GM19238 (cell line): ENCODE measurements around the gene CYP3A4.
"Not testable (repeated sequence)": the region's sequence is repeated elsewhere in the genome, so short reads cannot be mapped to it uniquely, and the experiment has no call there.

ENCODE experiments used
- DNase-seq: peaks from one replicate; pipeline ENCODE4 v3.0.0; 2011; ENCODE audit warnings: low spot score; ENCODE audit not compliant: insufficient read length

Gene CYP3A4

DNA sequence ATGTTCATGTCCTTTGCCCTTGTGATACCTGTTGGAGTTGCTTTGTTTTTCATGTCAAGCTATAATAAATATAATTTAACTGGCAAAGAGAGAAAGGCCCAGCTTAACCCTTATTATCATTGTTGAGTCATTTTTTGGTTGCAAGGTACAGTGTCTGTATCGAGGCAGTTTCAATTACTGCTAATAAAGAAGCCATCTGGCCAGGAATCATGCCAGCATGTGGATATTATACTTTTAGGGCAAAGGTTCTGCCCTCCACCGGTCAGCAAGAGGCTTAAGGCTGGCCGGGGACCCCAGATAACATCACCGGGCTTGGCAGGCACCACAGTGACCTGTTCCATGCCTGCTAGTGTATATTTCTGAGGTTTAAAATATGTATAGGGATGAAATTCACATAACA is 9.0 kb upstream of the CYP3A4 start:
- no peak for DNase-seq

DNA sequence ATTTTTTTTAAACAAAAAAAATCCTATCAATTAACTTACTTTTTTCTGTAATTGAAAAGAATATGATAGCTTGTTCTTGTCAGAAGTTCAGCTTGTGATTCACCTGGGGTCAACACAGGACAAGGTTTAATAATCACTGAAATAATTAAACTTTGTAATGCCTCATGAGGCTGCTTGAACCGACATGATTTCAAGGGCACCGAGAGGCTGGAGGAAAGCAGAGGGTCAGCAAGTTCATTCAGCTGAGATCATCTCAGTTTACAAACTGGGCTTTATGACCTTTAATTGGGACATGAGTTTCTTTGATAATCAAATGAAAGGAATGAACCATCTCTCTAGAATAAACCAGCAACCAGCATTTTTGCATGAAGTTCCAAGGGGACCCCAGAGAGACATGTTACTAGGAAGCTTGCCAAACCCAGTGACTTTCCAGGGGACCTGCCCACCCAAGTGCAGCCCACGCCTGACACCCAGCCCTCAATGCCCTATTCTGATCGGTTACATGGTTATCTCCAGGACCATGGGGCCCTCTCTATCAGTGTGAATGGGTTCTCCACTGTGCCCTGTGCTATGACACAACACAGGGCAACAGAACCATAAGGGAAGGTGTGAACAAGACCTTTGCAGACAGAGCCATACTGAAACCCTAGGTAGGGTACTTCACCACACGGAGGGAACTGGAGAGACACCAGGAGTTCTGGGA is 7.8 kb upstream of the CYP3A4 start:
- no peak for DNase-seq

DNA sequence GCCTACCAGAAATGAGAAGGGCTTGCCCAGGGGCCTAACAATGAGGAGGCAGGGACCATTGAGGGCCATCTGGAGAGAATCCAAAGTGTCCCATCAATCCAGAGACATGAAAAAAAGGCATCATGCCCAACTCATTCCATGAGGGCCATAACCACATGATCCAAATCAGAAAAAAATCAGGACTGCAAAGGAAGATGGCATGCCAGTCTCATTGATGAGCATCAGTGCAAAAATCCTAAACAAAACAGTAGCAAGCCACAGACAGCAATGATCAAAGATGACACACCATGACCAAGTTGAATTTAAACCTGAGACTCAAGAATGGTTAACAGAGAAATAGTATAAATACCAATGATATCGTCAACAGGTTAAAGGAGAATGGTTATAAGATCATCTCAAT is 7.0 kb upstream of the CYP3A4 start:
- no peak for DNase-seq

DNA sequence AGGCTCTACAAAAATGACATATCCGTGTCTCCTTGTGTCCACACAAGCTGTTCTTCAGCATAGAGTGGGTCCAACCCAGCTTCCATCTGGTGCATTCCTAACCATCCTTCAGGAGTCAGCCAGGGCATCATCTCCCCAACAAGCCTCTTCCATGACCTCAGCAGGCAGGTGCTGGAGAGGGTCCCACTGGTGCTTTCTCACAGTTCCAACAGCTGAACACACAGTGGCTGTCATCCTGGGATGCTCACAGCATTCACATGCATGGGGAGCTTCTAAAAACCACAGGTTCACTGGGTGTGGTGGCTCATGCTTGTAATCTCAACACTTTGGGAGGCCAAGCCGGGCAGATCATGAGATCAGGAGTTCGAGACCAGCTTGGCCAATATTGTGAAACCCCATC is 6.4 kb upstream of the CYP3A4 start:
- DNase-seq = no peak

DNA sequence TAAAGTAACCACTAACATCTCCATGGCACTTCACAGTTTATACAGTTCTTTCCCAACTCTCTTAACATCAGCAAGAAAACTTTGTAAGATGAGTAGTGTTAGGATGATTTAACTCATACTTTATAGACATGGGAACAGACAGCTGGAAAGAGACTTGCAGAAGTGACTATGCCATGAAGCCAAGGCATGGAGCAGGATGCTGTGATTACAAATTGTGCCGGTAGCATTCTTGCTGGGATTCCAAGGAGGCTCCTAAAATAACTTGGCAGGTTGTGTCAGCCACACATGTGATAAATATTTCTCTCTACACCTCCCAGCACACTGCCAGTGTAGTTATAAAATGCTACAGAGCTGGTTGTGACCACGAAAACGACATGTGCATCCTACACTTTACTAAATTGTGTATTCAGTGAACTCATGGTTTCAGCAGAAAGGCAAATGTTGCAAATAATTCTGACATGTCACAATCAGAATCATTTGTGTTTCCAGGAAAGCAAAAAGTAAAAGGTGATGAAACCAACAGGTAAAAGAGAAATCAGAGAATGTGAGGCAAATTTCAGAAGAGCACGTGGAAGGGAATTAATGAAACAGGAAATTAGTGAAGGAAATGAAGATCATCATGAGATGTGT is 5.6 kb upstream of the CYP3A4 start:
- DNase-seq = no peak

DNA sequence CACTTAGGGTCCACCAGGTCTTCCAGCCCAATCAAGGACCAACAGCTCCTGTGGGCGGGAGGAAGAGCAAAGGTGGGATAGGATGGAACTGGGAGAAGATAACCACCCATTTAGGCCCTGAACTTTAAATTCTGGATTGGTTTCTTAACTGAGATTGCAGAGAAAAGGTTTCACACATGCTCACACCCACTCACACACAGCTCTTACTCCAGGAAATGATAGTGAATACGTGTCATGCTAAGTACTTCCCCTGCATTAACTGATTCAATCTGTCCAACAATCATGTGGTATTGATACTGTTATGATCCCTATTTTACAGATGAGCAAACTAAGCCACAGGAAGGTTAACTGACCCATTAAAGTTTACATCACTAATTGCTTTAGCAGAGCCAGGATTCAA is 4.6 kb upstream of the CYP3A4 start:
- no peak for DNase-seq

DNA sequence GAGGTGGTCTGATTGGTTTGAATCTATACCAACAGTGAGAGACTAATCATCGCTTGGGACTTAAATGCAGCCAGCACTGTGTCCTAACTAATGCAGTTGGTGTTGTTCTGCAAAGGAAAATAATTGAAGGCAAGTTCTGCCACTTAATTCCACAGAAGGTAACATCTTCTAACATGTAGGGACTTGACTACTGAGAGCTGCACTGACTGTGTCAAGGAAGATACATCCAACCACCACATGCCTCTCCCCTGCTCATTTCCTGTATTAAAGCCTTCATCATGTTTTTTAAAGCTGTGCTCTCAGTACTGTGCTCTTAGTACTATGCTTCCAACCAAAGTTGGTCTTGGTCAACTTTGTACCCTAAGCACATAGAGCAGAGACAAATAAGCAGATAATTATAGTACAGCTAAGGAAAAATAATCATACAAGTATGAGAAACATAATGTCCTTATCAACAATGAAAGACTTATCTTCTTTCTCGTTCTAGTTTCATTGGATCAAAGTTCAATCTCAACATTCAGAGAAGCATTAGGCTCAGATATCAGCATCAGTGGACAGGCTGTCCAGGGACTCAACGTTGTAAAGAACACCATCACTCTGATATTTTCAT is 2.8 kb upstream of the CYP3A4 start:
- no peak for DNase-seq

DNA sequence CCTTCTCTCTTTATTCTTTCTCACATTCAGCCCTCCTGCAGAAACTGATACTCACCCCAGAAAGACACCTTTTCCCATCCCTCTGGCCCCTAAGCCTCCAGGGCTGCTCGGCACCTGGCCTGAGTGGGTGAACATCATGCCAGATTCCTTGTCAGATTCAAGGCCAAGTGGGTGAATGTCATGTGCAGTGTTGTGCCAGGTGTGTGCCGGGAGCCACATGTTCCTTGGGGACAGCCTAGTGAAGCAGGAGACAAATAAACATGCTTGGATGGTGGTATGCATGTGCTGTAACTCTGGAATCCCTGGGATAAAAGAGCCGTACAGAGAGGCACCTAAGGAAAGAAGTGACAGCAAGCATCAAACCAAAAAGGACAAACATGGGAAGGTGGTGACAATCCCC is 1.7 kb upstream of the CYP3A4 start:
- not testable (repeated sequence) for DNase-seq

DNA sequence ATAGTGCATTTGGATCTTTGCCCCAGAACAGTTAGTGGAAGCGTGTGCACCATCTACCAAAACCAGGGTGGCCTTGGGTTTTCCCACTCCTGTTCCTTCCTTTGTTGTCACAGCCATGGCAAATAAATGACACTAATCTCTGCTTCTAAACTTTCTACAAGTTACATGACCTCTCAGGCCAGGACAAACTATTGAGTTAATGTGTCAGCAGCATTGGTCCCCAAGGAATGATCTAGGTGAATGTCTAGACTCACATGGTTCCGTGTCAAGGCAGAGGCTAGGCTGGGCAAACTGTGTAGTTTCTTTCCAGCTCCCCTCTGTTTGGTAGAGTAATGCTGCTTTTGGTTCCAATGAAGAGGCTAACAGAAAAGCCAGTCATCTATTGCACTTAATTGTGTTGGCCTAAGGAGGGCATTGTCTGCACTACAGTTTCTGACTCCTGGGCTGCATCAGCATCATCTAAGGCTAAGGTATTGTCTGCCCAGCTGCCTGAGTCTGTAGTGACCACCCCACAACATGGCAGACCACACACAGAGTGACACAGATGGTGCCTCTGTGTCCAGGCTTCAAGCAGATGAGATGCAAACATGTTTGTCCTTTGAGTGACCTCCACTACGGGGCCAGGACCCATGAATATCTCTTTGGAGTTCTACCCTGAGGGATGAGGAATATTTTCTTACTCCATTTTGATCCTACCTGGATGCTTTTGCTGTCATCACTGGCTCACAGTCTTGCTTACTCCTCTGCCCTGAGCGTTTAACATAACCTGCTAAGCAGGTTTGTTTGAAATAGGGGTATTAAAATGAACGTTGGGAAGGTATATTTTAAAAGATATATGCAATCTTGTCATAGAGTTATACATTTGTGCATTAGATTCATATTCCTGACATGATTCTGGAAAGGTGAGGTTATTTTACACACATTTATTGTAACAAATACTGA is 1.7 kb downstream of the CYP3A4 start:
- DNase-seq = no peak

DNA sequence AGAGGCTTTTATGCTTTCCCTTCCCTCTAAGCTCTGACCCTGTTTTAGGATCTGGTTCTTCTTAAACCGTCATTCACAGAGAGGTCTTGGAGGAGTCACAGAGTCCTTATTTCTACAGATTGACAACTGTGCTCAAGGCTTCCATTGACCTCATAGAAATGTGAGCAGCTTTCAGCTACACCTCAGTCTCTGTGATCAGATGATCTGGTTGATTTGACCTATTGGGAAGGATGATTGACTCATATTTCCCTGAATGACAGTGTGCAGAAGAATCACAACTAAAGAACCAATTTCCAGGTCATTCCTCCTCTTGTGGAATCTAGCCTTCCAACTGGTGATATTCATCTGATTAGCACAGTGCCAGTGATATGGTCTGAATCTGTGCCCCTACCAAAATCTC is 3.4 kb downstream of the CYP3A4 start:
- no peak for DNase-seq

DNA sequence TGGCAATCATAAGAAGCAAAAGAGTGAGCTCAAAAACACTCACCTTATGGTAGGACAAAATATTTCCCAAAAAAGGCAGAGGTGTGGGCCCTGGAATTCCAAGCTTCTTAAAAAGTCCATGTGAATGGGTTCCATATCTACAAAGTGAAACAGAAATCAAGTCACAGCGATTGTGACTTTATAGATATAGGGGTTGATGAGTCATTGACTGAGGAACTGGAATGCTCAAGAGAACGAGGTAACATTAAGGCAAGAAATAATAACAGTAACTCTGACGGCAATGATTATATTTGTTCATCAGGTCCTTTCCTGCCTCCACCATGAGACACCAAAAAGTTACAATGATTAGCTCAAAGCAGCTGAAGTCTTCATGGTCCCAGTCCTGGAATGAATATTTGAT is 4.0 kb downstream of the CYP3A4 start:
- no peak for DNase-seq

DNA sequence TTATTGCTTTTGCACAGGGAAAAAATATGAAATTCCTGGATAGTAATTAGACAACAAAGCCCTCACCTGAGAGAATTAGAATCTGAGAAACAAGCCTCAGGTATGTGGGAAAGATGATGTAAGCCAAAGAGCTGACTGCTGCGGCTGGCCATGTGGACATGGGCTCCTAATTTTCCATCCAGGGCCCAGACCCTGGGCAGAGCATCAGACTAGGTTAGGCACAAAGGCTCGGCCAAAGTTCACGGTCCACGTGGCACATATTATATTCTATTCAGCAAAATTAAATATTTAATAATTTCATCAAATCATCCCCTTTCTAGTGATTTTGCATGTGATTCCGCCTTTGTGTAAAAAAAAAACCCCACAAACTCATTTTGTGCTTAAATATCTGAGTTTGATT is 5.1 kb downstream of the CYP3A4 start:
- DNase-seq = no peak

DNA sequence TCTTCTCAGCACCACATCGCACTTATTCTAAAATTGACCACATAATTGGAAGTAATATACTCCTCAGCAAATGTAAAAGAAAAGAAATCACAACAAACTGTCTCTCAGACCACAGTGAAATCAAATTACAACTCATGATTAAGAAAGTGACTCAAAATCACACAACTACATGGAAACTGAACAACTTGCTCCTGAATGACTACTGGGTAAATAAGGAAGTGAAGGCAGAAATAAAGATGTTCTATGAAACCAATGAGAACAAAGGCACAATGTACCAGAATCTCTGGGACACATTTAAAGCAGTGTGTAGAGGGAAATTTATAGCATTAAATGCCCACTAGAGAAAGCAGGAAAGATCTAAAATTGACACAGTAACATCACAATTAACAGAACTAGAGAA is 10.6 kb downstream of the CYP3A4 start:
- DNase-seq = not testable (repeated sequence)

DNA sequence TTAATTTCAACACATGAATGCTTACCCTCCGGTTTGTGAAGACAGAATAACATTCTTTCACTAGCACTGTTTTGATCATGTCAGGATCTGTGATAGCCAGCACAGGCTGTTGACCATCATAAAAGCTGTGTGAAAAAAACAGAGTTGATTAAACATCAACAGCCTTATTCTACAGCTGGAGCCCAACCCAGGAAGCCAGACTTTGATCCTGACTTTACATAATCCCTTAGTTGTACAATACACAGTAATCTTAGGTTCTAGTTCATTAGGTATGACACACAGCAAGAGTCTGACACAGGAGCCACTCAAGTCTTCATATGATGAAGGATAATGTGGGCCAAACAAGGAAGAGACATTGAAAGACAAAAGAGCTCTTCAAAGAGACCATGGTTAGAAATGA is 11.4 kb downstream of the CYP3A4 start:
- no peak for DNase-seq

DNA sequence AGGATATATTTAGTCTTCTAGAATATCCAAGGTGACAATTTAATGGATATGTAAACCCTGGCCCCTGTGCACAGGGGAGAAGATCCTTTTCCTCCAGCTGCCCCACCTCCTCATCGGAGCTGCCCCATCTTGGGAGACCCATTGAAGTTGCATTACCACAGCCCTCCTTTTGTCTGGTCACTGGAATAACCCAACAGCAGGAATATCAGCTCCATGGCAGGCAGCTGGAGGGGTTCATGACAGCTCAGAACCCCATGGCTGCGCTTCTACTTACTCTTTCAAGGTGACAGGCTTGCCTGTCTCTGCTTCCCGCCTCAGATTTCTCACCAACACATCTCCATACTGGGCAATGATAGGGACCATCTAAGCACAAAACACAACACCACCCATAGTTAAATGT is 14.5 kb downstream of the CYP3A4 start:
- DNase-seq = not testable (repeated sequence)

DNA sequence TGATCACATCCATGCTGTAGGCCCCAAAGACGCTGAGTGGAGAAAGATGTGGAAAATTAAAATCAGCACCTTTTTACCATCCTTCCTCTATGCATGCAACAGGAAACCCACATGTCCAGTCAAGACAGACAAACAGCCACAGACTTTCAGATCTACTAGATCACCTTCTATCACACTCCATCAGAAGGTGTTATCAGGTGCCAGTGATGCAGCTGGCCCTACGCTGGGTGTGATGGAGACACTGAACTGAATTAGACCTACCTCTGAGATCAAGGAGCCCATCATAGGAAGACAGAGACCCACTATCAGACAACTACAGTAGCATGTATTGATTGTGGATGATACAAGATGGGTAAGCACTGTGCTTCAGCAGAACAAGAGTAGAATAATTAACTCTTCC is 15.5 kb downstream of the CYP3A4 start:
- no peak for DNase-seq

DNA sequence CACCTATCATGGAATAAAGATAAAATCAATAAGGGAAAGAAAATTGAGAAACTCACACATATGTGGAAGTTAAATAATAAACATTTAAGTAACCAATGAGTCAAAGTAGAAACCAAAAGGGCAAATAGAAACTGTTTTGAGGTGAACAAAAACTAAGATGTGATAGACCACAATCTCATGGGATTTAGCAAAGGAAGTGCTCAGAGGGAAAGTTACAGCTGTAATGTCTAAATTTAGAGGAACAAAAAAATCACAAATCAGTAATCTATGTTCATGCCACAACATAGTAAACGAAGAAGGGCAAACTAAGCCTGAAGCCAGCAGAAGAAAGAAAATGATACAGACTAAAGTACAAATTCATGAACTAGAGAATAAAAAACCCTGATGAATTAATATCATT is 16.3 kb downstream of the CYP3A4 start:
- DNase-seq = no peak

DNA sequence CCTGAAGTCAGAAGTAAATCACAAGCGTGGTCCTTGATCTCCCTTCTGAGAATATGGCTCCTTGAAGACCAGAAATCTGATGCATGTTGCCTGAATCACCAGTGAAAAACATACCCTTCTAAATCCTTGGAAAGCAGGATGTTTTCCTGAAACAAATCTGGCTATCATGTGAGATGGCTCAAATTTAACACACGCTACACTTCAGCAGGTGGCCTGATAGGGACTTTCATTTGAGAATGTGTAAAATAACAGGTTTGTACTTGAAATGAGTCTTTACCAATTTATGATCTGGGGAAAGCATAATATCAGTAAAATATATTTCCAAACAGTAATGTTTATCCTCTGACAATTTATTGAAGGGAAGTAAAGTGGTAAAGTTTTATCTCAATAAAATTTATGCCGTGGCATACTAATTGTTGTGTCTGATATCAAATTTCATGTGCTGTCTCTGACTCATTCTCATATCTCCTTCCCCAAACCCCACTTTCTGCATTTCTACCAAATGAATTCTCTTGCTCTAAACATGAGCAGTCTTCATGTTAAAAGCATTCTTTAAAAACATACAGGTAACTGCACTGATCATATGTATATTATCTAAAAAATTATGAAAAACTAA is 17.4 kb downstream of the CYP3A4 start:
- no peak for DNase-seq

DNA sequence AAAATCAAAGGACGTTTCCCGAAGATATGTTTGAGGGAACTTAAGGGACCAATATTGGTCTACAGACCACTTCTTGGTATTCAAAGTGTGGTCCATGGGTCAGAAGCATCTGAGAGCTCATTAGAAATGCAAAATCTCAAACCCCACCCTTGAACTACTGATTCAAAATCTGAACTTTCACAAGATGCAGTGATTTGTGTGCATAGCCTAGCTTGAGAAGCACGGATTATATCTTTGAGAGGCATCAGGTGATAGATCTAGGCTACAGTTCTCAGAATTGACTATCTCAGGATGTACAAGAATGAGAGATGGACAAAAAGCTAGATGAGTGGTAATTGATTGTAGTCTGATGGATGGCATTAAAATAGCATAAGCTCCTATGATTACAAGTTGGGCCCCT is 19.5 kb downstream of the CYP3A4 start:
- no peak for DNase-seq

DNA sequence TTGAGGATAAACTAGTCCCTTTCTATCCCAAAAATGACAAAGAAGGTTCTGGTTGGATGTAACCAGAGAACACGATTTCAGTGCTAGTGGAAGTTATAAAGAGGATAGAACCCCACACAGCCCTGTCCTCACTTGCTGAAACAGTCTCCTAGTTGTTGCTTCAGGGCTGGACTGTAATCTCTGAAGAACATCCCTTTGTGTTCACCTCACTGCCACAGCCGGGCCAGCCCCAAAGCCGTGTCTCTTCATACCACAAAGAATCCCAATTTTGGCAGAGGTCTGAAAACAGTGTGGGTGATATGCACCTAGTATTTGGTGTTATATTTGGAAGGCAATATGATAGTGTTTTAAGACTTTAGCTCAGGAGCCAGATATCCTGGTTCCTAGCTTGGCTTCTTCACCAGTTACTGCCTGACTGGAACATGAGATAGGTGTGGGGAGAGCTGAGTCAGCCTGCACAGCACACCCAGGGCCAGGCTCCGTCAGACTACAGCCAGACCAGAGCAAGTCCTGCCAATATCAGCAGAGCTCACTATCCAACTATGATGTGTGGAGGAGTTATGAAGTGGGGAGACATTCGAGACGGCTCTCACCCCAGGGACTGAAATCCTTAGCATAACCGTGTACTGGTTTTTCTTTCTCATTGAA is 21.2 kb downstream of the CYP3A4 start:
- no peak for DNase-seq

DNA sequence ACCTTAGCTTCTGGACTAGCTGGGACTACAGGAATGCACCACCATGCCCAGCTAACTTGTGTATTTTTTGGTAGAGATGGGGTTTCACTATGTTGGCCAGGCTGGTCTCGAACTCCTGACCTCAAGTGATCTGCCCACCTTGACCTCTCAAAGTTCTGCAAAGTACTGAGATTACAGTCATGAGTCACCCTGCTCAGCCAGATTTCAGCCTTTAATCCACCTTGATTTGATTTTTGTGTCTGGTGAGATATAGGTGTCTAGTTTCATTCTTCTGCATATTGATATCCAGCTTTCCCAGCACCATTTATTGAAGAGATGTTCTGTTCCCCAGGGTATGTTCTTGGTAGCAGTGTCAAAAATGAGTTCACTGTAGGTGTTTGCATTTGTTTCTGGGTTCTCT is 28.9 kb downstream of the CYP3A4 start:
- DNase-seq = no peak
